Measurements from ENCODE around the gene CA7. TPM values are rescaled to one million over a fixed set of nuclear protein-coding genes. Genes with fewer than 3 reads are reported as not detected.

CA7 gene
- total and polyA plus RNA-seq, 8 donors = not detected

- peaks cover 0 to 7% (median 3%) of the 10 kb centered on the region in 3 donors for H3K4me1 ChIP-seq
- intact Hi-C loops (cut with DNase I) = no loop called here
- TF ChIP-seq, protein P1, sequence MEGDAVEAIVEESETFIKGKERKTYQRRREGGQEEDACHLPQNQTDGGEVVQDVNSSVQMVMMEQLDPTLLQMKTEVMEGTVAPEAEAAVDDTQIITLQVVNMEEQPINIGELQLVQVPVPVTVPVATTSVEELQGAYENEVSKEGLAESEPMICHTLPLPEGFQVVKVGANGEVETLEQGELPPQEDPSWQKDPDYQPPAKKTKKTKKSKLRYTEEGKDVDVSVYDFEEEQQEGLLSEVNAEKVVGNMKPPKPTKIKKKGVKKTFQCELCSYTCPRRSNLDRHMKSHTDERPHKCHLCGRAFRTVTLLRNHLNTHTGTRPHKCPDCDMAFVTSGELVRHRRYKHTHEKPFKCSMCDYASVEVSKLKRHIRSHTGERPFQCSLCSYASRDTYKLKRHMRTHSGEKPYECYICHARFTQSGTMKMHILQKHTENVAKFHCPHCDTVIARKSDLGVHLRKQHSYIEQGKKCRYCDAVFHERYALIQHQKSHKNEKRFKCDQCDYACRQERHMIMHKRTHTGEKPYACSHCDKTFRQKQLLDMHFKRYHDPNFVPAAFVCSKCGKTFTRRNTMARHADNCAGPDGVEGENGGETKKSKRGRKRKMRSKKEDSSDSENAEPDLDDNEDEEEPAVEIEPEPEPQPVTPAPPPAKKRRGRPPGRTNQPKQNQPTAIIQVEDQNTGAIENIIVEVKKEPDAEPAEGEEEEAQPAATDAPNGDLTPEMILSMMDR (IDR thresholded peaks at IDR 0.05) = no peak
- H3K27ac ChIP-seq = no peak overlapping the region
- no peak for FAIRE-seq
- 70 to 78% methylated on average over 2 of the region's 2 CpGs for WGBS, 2 donors
- DNase-seq = no peak
- no peaks in the 10 kb centered on the region for H3K9me3 ChIP-seq
- no peaks in the 10 kb centered on the region for H3K27me3 ChIP-seq
- H3K36me3 ChIP-seq = peaks cover 0 to 12% (median 11%) of the 10 kb centered on the region in 3 donors
- ATAC-seq = no peak
- H3K4me3 ChIP-seq = no peak overlapping the region
These were observed 42.1 kb downstream of the CA7 start for GRCh38 chr16:66886321-66886720.

DNA sequence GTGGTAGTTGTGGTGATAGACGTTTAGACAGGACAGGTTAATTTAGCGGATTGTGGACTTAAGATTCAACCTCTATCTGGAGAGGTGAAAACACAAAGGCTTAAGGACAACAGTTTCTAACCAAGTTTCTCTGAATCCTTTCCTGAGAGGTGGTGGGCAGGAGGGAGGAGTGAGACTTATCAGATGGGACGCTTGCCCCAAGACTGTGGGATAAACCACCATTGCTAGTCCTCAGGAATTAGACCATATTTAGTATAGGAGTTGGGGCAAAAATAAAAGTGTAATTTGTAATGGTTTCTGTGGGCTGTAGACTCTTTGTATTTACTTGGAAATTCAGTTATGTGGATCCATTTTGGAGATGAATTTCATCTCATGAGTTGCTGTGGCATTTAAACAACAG, 42.7 kb downstream of the CA7 start:
- Histone ChIP-seq H3K27me3 (no peaks in the 10 kb centered on the region), H3K4me3 (no peak overlapping the region), H3K4me1 (peaks cover 0 to 4% (median 0%) of the 10 kb centered on the region in 3 donors), H3K27ac (no peak overlapping the region), H3K9me3 (no peaks in the 10 kb centered on the region), H3K36me3 (peaks cover 0 to 12% (median 11%) of the 10 kb centered on the region in 3 donors)
- WGBS, 2 donors = 71 to 79% methylated on average over 3 of the region's 3 CpGs
- ATAC-seq = peak in 1 of 4 donors; percentile 35
- no peak for FAIRE-seq
- TF ChIP-seq, protein P1 (IDR thresholded peaks at IDR 0.05) = no peak
- intact Hi-C loops (cut with DNase I) = no loop called here
- DNase-seq = no peak

DNA sequence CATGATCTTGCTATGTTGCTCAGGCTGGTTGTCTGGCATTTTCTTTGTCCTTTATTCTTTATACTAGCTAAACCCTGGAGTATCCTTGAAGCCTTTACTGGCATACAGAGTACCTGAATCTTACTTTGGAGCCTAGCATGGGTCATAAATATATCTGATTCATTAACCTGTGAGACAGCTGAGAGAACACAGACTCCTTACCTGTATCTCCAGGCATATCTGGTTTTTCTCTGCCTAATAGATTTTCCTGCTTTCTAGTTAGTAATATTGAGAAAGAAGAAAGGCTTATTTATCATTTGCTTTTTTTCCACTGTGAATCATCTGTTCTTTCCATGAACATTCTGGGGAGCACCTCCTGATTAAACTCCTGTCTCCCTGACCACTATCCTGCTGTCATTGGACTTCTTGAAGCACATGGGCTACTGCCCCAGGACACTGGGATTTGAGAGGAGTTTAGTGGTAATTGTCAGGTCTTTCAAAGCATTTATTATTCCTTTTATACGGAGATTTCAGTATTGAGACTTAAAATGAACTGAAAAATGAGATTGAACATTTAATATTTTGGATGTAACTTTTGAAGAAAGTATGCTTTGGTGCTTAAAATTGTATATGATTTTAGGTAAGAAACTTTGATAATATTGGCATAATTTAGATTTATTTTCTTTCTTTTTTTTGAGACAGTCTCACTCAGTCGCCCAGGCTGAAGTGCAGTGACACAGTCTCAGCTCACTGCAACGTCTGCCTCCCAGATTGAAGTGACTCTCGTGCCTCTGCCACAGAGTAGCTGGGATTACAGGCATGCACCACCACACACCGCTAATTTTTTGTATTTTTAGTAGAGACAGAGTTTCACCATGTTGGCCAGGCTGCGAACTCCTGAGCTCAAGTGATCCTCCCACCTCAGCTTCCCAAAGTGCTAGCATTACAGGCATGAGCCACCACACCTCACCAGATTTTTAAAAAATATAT, 44.7 kb downstream of the CA7 start:
- no peak overlapping the region for H3K4me3 ChIP-seq
- 93% methylated on average over 6 of the region's 6 CpGs for WGBS, 2 donors
- no peaks in the 10 kb centered on the region for H3K9me3 ChIP-seq
- intact Hi-C loops (cut with DNase I) = no loop called here
- no peak for ATAC-seq
- no peak for FAIRE-seq
- H3K27me3 ChIP-seq = no peaks in the 10 kb centered on the region
- H3K36me3 ChIP-seq = peaks cover 0 to 12% (median 11%) of the 10 kb centered on the region in 3 donors
- TF ChIP-seq, protein P1 (IDR thresholded peaks at IDR 0.05) = no peak
- no peaks in the 10 kb centered on the region for H3K4me1 ChIP-seq
- no peak overlapping the region for H3K27ac ChIP-seq
- no peak for DNase-seq

DNA sequence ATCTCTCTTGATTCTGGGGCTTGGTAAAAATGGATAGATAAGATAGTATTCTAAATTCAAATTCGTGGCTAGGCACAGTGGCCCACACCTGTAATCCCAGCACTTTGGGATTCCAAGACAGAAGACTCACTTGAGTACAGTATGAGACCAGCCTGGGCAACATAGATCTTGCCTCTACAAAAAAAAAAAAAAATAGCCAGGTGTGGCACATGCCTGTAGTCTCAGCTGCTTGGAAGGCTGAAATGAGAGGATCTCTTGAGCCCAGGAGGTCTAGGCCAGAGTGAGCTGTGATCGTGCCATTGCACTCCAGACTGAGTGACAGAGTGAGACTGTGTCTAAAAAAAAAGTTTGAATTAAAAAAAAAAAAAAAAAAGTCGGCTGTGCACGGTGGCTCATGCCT, 45.4 kb downstream of the CA7 start:
- Histone ChIP-seq H3K4me1 (no peaks in the 10 kb centered on the region), H3K27ac (no peak overlapping the region), H3K4me3 (no peak overlapping the region), H3K36me3 (peaks cover 0 to 12% (median 7%) of the 10 kb centered on the region in 3 donors), H3K27me3 (no peaks in the 10 kb centered on the region), H3K9me3 (no peaks in the 10 kb centered on the region)
- ATAC-seq (no peak), FAIRE-seq (no peak), DNase-seq (no peak)
- intact Hi-C loops (cut with DNase I) = loop anchor here in 1 of 3 donors (10.0 kb wide), 1 partner anchor 255 kb away; no protein-coding TSS in a partner anchor
- TF ChIP-seq, protein P1 (IDR thresholded peaks at IDR 0.05) = no peak
- whole genome bisulfite sequencing, 2 donors = 56 to 68% methylated on average over 4 of the region's 4 CpGs

- Histone ChIP-seq H3K36me3 (peaks cover 0 to 1% (median 0%) of the 10 kb centered on the region in 3 donors), H3K9me3 (no peaks in the 10 kb centered on the region), H3K27me3 (no peaks in the 10 kb centered on the region), H3K4me3 (no peak overlapping the region), H3K4me1 (no peaks in the 10 kb centered on the region), H3K27ac (no peak overlapping the region)
- intact Hi-C loops (cut with DNase I) = loop anchor here in 1 of 3 donors (10.0 kb wide), 1 partner anchor 254 kb away; no protein-coding TSS in a partner anchor
- 59 to 66% methylated on average over 2 of the region's 2 CpGs for WGBS, 2 donors
- FAIRE-seq (no peak), ATAC-seq (no peak), DNase-seq (no peak)
- TF ChIP-seq, protein P1 (IDR thresholded peaks at IDR 0.05) = no peak
These were observed 46.6 kb downstream of the CA7 start for GRCh38 chr16:66890799-66891198.

Data from pancreas (tissue), 10 donors.